ENCODE data around the gene LYRM9.

DNA sequence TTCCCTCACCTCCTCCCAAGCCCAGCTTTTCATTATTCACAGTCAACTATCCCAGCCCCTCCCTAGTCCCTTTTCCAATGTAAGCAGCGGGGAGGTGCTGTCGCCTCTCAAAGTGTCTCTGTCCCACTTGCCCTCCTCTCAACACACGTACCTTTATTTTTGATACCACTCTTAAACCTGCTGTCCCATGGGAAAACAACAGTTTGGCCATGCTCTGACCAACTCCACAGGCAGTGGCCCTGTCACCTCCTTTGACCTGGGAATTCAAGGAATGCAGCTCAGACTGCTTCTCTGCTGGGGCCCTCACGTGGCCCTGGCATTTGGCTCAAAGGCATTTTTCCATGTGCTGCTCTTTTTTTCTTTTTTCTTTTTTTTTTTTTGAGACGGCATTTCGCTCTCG, 4.2 kb downstream of the LYRM9 start:
- TF ChIP-seq, protein P1, sequence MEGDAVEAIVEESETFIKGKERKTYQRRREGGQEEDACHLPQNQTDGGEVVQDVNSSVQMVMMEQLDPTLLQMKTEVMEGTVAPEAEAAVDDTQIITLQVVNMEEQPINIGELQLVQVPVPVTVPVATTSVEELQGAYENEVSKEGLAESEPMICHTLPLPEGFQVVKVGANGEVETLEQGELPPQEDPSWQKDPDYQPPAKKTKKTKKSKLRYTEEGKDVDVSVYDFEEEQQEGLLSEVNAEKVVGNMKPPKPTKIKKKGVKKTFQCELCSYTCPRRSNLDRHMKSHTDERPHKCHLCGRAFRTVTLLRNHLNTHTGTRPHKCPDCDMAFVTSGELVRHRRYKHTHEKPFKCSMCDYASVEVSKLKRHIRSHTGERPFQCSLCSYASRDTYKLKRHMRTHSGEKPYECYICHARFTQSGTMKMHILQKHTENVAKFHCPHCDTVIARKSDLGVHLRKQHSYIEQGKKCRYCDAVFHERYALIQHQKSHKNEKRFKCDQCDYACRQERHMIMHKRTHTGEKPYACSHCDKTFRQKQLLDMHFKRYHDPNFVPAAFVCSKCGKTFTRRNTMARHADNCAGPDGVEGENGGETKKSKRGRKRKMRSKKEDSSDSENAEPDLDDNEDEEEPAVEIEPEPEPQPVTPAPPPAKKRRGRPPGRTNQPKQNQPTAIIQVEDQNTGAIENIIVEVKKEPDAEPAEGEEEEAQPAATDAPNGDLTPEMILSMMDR (IDR thresholded peaks at IDR 0.05; ENCODE audit: poor library complexity, severe bottlenecking), result no peak
- TF ChIP-seq EZH2 (IDR thresholded peaks at IDR 0.05; ENCODE audit: borderline replicate concordance, insufficient read depth, low read length, poor library complexity, severe bottlenecking) (no peak), POLR2AphosphoS5 (IDR thresholded peaks at IDR 0.05) (no peak), EP300 (conservative IDR thresholded peaks at IDR 0.05; ENCODE audit: poor library complexity, severe bottlenecking) (no peak), MXI1 (conservative IDR thresholded peaks at IDR 0.05; ENCODE audit: poor library complexity, severe bottlenecking) (no peak), SMC3 (conservative IDR thresholded peaks at IDR 0.05; ENCODE audit: poor library complexity) (no peak), RAD21 (conservative IDR thresholded peaks at IDR 0.05) (no peak)
- TF ChIP-seq, protein P2, sequence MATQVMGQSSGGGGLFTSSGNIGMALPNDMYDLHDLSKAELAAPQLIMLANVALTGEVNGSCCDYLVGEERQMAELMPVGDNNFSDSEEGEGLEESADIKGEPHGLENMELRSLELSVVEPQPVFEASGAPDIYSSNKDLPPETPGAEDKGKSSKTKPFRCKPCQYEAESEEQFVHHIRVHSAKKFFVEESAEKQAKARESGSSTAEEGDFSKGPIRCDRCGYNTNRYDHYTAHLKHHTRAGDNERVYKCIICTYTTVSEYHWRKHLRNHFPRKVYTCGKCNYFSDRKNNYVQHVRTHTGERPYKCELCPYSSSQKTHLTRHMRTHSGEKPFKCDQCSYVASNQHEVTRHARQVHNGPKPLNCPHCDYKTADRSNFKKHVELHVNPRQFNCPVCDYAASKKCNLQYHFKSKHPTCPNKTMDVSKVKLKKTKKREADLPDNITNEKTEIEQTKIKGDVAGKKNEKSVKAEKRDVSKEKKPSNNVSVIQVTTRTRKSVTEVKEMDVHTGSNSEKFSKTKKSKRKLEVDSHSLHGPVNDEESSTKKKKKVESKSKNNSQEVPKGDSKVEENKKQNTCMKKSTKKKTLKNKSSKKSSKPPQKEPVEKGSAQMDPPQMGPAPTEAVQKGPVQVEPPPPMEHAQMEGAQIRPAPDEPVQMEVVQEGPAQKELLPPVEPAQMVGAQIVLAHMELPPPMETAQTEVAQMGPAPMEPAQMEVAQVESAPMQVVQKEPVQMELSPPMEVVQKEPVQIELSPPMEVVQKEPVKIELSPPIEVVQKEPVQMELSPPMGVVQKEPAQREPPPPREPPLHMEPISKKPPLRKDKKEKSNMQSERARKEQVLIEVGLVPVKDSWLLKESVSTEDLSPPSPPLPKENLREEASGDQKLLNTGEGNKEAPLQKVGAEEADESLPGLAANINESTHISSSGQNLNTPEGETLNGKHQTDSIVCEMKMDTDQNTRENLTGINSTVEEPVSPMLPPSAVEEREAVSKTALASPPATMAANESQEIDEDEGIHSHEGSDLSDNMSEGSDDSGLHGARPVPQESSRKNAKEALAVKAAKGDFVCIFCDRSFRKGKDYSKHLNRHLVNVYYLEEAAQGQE (IDR thresholded peaks at IDR 0.05; ENCODE audit: borderline replicate concordance), result no peak
